Coronary artery (tissue), 2 donors: ENCODE measurements around the gene KAZN.

Experiments
- DNase-seq: peaks from one replicate; pipeline ENCODE4 v3.0.0-alpha.2; 2017; ENCODE audit warnings: low spot score
- H3K27ac ChIP-seq, 2 donors: fragments of 200-600 bp; sonication (generic); one replicate each; pipeline ENCODE4 v1.5.1; 2016 to 2019
- H3K4me3 ChIP-seq: fragments of 200-600 bp; sonication (generic); 2 replicates; pipeline ENCODE4 v1.5.1; 2016; ENCODE audit warnings: mild to moderate bottlenecking, moderate library complexity
- CTCF ChIP-seq: fragments of 200-600 bp; sonication (generic); IDR thresholded peaks from one replicate; pipeline ENCODE4 v1.5.1; 2019; ENCODE audit warnings: antibody characterized with exemption

Gene KAZN

GRCh38 chr1:15022048-15022447 lies 423.6 kb downstream of the KAZN start:
- DNase-seq, result no peak
- TF ChIP-seq CTCF, result no peak
- H3K4me3 ChIP-seq, result no peak overlapping the region
- H3K27ac ChIP-seq, result no peak overlapping the region

- no peak for DNase-seq
- Histone ChIP-seq H3K4me3 (no peak overlapping the region), H3K27ac (no peak overlapping the region)
- no peak for TF ChIP-seq CTCF
Measured at GRCh38 chr1:15023205-15023604, 424.7 kb downstream of the KAZN start.

- Histone ChIP-seq H3K27ac (no peak overlapping the region), H3K4me3 (no peak overlapping the region)
- TF ChIP-seq CTCF, result no peak
- no peak for DNase-seq
Measured at GRCh38 chr1:15023976-15024375, 425.5 kb downstream of the KAZN start.

GRCh38 chr1:15026117-15026489 lies 427.6 kb downstream of the KAZN start:
- Histone ChIP-seq H3K27ac (no peak overlapping the region), H3K4me3 (no peak overlapping the region)
- no peak for TF ChIP-seq CTCF
- DNase-seq, result no peak

- peak; percentile 82 for DNase-seq
- H3K4me3 ChIP-seq, result no peak overlapping the region
- peak; percentile 80 for TF ChIP-seq CTCF
- H3K27ac ChIP-seq, result peak overlapping the region in 1 of 2 donors; percentile 6
Measured at GRCh38 chr1:15027515-15027986, 429.1 kb downstream of the KAZN start.

GRCh38 chr1:15028102-15028501 lies 429.6 kb downstream of the KAZN start:
- no peak overlapping the region for H3K4me3 ChIP-seq
- no peak for TF ChIP-seq CTCF
- no peak for DNase-seq
- H3K27ac ChIP-seq, result peak overlapping the region in 1 of 2 donors; percentile 6

- no peak for DNase-seq
- no peak for TF ChIP-seq CTCF
- H3K27ac ChIP-seq, result no peak overlapping the region
- H3K4me3 ChIP-seq, result no peak overlapping the region
Measured at GRCh38 chr1:15028616-15029015, 430.1 kb downstream of the KAZN start.
